PFSK-1 (cell line): ENCODE results near the gene ZNF786.

Experiments
- POLR2AphosphoS5 ChIP-seq: IDR thresholded peaks from 2 replicates; pipeline ENCODE4 v1.6.1; 2012; ENCODE audit warnings: low read depth, mild to moderate bottlenecking, control low read depth, low read length, moderate library complexity
- REST ChIP-seq, 2 experiments: IDR thresholded peaks; 2 replicates each; pipeline versions ENCODE4 v1.6.1 to v1.8.0; 2011 to 2012; ENCODE audit warnings: low read depth in 2 of 2, low read length in 2 of 2, control low read depth in 1 of 2, inconsistent platforms in 1 of 2, mild to moderate bottlenecking in 1 of 2, moderate library complexity in 1 of 2; ENCODE audit not compliant: insufficient read depth in 1 of 2
- SIN3A ChIP-seq: IDR thresholded peaks from 2 replicates; pipeline ENCODE4 v1.6.1; 2012; ENCODE audit warnings: mild to moderate bottlenecking, low read length, moderate library complexity, borderline replicate concordance; ENCODE audit not compliant: insufficient read depth
- TAF1 ChIP-seq: IDR thresholded peaks from 2 replicates; pipeline ENCODE4 v1.6.1; 2012; ENCODE audit warnings: low read length, control low read depth, borderline replicate concordance; ENCODE audit not compliant: insufficient read depth

- no peak for TF ChIP-seq TAF1
- no peak for TF ChIP-seq POLR2AphosphoS5
- no peak for TF ChIP-seq SIN3A
- TF ChIP-seq REST (IDR thresholded peaks at IDR 0.05; ENCODE audit: insufficient read depth in 1 of 2, low read depth in 2 of 2, low read length in 2 of 2) = no peak
Observed at GRCh38 chr7:149046416-149046815, 44.1 kb downstream of the ZNF786 start.
